Measurements from ENCODE around the gene NRP2.

The NRP2 gene

GRCh38 chr2:205759732-205760131 is 77.4 kb downstream of the NRP2 start:
- Histone ChIP-seq H3K4me3 (ENCODE audit: low read depth in 1 of 2, low read length in 2 of 2) (no peak overlapping the region), H3K9me3 (ENCODE audit: insufficient read depth, low read length, severe bottlenecking) (no peaks in the 10 kb centered on the region), H4K20me1 (ENCODE audit: insufficient read depth, low read length) (peaks cover 4% of the 10 kb centered on the region; the same call in 1 of the 2 replicates), H3K4me2 (ENCODE audit: insufficient read depth, low read length) (no peak overlapping the region), H2AFZ (ENCODE audit: low read depth, low read length) (no peak overlapping the region), H3K27me3 (ENCODE audit: insufficient read depth, low read length, poor library complexity) (peaks cover 21% of the 10 kb centered on the region), H3K9ac (ENCODE audit: low read depth, low read length) (no peak overlapping the region), H3K79me2 (ENCODE audit: insufficient read depth, low read length) (no peaks in the 10 kb centered on the region), H3K27ac (ENCODE audit: low read length) (no peak overlapping the region), H3K4me1 (ENCODE audit: insufficient read depth, low read length) (no peaks in the 10 kb centered on the region), H3K36me3 (ENCODE audit: insufficient read depth, low read length) (no peaks in the 10 kb centered on the region)
- no peak for TF ChIP-seq EZH2 (IDR thresholded peaks at IDR 0.05; ENCODE audit: borderline replicate concordance, low read depth, low read length, severe bottlenecking)
- no peak for TF ChIP-seq CTCF (IDR thresholded peaks at IDR 0.05; ENCODE audit: borderline replicate concordance, extremely low read depth, low read length, poor library complexity, severe bottlenecking)
- ATAC-seq (ENCODE audit: insufficient read depth, low read depth), result no peak
- DNase-seq, result no peak

DNA sequence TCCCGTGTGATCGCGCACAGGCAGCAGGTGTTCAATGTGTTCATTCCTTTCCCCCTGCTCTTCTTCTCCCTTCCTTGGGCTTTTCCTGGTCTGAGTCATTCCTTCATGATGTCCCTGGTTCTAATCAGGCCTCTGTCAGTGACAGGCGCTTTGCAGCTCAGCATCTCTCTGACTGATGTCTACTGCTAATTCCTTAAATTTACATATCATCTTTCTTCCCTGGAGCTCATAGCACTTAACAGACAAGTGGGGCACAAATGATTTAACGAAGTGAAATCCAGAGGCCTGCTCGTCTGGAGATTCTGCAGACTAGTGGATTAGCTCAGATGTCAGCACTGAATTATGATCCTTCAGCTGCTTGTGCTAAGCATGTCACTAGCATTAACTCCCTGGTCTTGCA is 77.9 kb downstream of the NRP2 start:
- Histone ChIP-seq H3K4me2 (ENCODE audit: insufficient read depth, low read length) (no peak overlapping the region), H3K4me1 (ENCODE audit: insufficient read depth, low read length) (no peaks in the 10 kb centered on the region), H3K27ac (ENCODE audit: low read length) (no peak overlapping the region), H3K36me3 (ENCODE audit: insufficient read depth, low read length) (no peaks in the 10 kb centered on the region), H3K9me3 (ENCODE audit: insufficient read depth, low read length, severe bottlenecking) (no peaks in the 10 kb centered on the region), H3K4me3 (ENCODE audit: low read depth in 1 of 2, low read length in 2 of 2) (no peak overlapping the region), H3K79me2 (ENCODE audit: insufficient read depth, low read length) (no peaks in the 10 kb centered on the region), H3K27me3 (ENCODE audit: insufficient read depth, low read length, poor library complexity) (peaks cover 17% of the 10 kb centered on the region), H2AFZ (ENCODE audit: low read depth, low read length) (no peak overlapping the region), H3K9ac (ENCODE audit: low read depth, low read length) (no peak overlapping the region), H4K20me1 (ENCODE audit: insufficient read depth, low read length) (peaks cover 4% of the 10 kb centered on the region; the same call in 1 of the 2 replicates)
- DNase-seq (no peak), ATAC-seq (ENCODE audit: insufficient read depth, low read depth) (no peak)
- TF ChIP-seq EZH2 (IDR thresholded peaks at IDR 0.05; ENCODE audit: borderline replicate concordance, low read depth, low read length, severe bottlenecking), result no peak
- no peak for TF ChIP-seq CTCF (IDR thresholded peaks at IDR 0.05; ENCODE audit: borderline replicate concordance, extremely low read depth, low read length, poor library complexity, severe bottlenecking)

DNA sequence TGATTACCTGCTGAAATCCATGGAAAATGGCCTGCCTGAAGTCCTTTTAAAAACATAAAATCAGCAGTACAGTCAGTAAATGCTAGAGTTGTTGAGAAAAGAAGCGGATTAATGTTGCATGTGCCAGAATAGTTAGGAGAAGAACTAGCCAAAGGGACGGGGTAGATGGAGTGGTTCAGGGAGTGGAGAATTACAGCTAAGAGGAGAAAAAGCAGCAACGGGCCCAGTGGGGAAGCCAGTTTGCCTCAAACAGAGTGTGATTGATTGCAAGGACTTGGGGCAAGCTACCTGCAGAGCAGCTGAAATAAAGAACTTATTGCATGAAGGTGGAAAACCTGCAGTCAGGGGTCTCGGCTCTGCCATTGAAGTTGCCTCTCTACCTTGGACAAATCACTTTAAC is 79.1 kb downstream of the NRP2 start:
- no peaks in the 10 kb centered on the region for H3K9me3 ChIP-seq (ENCODE audit: insufficient read depth, low read length, severe bottlenecking)
- ATAC-seq (ENCODE audit: insufficient read depth, low read depth) (no peak), DNase-seq (no peak)
- no peaks in the 10 kb centered on the region for H3K4me1 ChIP-seq (ENCODE audit: insufficient read depth, low read length)
- no peak overlapping the region for H3K27ac ChIP-seq (ENCODE audit: low read length)
- H3K79me2 ChIP-seq (ENCODE audit: insufficient read depth, low read length), result no peaks in the 10 kb centered on the region
- TF ChIP-seq EZH2 (IDR thresholded peaks at IDR 0.05; ENCODE audit: borderline replicate concordance, low read depth, low read length, severe bottlenecking), result no peak
- TF ChIP-seq CTCF (IDR thresholded peaks at IDR 0.05; ENCODE audit: borderline replicate concordance, extremely low read depth, low read length, poor library complexity, severe bottlenecking), result no peak
- H3K4me3 ChIP-seq (ENCODE audit: low read depth in 1 of 2, low read length in 2 of 2), result no peak overlapping the region
- H3K36me3 ChIP-seq (ENCODE audit: insufficient read depth, low read length), result no peaks in the 10 kb centered on the region
- H3K4me2 ChIP-seq (ENCODE audit: insufficient read depth, low read length), result no peak overlapping the region
- H2AFZ ChIP-seq (ENCODE audit: low read depth, low read length), result no peak overlapping the region
- peaks cover 4% of the 10 kb centered on the region; the same call in 1 of the 2 replicates for H4K20me1 ChIP-seq (ENCODE audit: insufficient read depth, low read length)
- H3K27me3 ChIP-seq (ENCODE audit: insufficient read depth, low read length, poor library complexity), result peaks cover 17% of the 10 kb centered on the region
- H3K9ac ChIP-seq (ENCODE audit: low read depth, low read length), result no peak overlapping the region

GRCh38 chr2:205762881-205763280 is 80.6 kb downstream of the NRP2 start:
- H3K4me2 ChIP-seq (ENCODE audit: insufficient read depth, low read length), result no peak overlapping the region
- H3K36me3 ChIP-seq (ENCODE audit: insufficient read depth, low read length), result no peaks in the 10 kb centered on the region
- H3K4me3 ChIP-seq (ENCODE audit: low read depth in 1 of 2, low read length in 2 of 2), result no peak overlapping the region
- no peak for DNase-seq
- peaks cover 17% of the 10 kb centered on the region for H3K27me3 ChIP-seq (ENCODE audit: insufficient read depth, low read length, poor library complexity)
- H2AFZ ChIP-seq (ENCODE audit: low read depth, low read length), result no peak overlapping the region
- H4K20me1 ChIP-seq (ENCODE audit: insufficient read depth, low read length), result peaks cover 4% of the 10 kb centered on the region; the same call in 1 of the 2 replicates
- no peaks in the 10 kb centered on the region for H3K9me3 ChIP-seq (ENCODE audit: insufficient read depth, low read length, severe bottlenecking)
- ATAC-seq (ENCODE audit: insufficient read depth, low read depth), result no peak
- H3K4me1 ChIP-seq (ENCODE audit: insufficient read depth, low read length), result no peaks in the 10 kb centered on the region
- TF ChIP-seq EZH2 (IDR thresholded peaks at IDR 0.05; ENCODE audit: borderline replicate concordance, low read depth, low read length, severe bottlenecking) (no peak), CTCF (IDR thresholded peaks at IDR 0.05; ENCODE audit: borderline replicate concordance, extremely low read depth, low read length, poor library complexity, severe bottlenecking) (no peak)
- no peaks in the 10 kb centered on the region for H3K79me2 ChIP-seq (ENCODE audit: insufficient read depth, low read length)
- H3K9ac ChIP-seq (ENCODE audit: low read depth, low read length), result no peak overlapping the region
- H3K27ac ChIP-seq (ENCODE audit: low read length), result no peak overlapping the region
